GM13976 (cell line): ENCODE results near the gene TCF4.

Experiments used
- DNase-seq: peaks from one replicate; pipeline ENCODE4 v3.0.0; 2012; ENCODE audit warnings: low spot score
- in situ Hi-C: fragments of 300-500 bp; cut with MboI; formaldehyde crosslinking; loops from one replicate; pipeline ENCODE4 v1.12.0; 2022; ENCODE audit warnings: low sequenced_read_pairs, mixed read lengths, inconsistent platforms; ENCODE audit not compliant: unreplicated experiment
- TF ChIP-seq, protein P1 (sequence below): IDR thresholded peaks from 2 replicates; pipeline ENCODE4 v1.5.1; 2012; ENCODE audit warnings: borderline replicate concordance, mild to moderate bottlenecking; ENCODE audit not compliant: insufficient read depth; ENCODE audit errors: extremely low read depth, missing control alignments, control extremely low read depth

TCF4 gene

DNA sequence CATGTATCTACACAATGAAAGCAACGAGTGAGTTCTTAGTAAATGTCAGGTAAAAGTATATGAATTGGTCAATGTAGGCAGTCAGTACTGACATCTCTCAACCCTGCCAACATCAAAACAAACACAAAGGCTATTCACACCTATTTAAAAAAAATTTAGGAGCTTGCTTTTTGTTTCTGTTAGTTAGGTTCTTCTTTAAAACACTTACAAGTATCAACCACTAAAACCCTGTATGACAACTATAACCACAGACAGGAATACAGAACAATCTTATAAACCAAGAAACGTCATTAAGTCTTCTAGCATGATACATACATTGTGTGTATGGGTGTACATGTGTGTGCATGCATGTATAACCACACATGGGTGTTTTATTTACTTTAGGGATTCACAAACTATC lies 131.0 kb downstream of the TCF4 start:
- TF ChIP-seq, protein P1, sequence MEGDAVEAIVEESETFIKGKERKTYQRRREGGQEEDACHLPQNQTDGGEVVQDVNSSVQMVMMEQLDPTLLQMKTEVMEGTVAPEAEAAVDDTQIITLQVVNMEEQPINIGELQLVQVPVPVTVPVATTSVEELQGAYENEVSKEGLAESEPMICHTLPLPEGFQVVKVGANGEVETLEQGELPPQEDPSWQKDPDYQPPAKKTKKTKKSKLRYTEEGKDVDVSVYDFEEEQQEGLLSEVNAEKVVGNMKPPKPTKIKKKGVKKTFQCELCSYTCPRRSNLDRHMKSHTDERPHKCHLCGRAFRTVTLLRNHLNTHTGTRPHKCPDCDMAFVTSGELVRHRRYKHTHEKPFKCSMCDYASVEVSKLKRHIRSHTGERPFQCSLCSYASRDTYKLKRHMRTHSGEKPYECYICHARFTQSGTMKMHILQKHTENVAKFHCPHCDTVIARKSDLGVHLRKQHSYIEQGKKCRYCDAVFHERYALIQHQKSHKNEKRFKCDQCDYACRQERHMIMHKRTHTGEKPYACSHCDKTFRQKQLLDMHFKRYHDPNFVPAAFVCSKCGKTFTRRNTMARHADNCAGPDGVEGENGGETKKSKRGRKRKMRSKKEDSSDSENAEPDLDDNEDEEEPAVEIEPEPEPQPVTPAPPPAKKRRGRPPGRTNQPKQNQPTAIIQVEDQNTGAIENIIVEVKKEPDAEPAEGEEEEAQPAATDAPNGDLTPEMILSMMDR, result no peak

DNA sequence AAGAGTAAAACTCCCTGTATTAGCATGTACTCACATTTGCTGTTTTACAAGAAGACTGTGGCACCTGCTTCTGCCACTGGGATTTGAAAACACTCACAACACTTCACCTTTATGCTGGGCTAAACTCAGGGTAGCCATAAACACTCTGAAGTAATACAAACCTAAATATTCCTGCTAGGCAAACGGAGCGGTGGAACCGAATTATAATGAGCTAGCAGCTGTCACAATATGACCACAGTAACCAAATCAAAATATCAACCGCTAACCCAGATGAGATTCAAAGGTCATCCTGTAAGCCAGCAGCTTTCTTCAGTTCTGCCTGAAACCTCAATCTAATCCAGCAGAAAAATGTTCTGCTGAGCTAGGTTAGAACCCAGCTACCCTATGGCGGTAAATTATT lies 132.1 kb downstream of the TCF4 start:
- TF ChIP-seq, protein P1, result no peak
- in situ Hi-C loops, result no loop called here
- DNase-seq, result no peak

More for the DNA sequence above, 131.0 kb downstream of the TCF4 start:
- in situ Hi-C loops, result no loop called here
- no peak for DNase-seq

DNA sequence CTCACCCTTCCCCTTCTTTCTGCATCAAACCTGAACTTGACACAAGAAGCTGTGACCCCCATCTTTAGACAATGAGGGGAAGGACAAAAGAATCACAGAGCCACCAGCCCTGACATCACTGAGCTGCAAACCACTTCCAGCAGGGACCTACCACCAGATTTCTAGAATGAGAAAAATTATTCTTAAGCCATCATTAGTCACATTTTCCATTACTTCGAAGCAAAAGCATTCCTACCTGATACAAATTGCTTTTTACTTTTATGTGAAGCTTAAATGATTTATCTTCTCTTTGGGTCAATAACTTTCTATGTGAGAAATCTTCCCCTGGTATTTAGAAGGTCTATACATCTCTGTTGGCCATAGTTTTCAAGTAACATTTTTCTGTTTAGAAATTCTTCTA lies 134.8 kb downstream of the TCF4 start:
- TF ChIP-seq, protein P1, result no peak
- no peak for DNase-seq
- in situ Hi-C loops, result no loop called here

DNA sequence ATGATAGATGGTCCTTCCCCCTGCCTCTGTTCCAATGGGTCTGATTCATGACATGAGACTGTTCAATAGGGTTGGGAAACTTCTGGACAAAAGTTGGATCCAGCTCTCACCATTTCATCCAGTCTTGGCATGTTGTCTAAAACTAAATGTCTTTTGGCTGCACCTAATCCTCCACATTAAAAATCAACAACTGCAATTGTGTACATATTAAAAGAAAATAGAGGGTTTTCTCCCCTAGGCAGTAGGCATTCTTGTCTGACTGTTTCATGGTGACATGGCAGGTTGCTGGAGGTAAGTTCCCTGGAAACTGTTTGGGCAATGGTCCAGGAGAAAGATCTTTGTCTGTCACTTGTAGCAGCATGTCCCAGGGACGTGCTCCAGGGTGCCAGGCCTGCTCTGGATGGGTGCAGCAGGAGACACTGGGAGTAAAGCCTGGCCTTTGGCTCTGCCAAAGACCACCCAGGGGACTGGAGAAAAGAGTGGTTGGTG lies 135.8 kb downstream of the TCF4 start:
- in situ Hi-C loops, result no loop called here
- TF ChIP-seq, protein P1, result no peak

DNA sequence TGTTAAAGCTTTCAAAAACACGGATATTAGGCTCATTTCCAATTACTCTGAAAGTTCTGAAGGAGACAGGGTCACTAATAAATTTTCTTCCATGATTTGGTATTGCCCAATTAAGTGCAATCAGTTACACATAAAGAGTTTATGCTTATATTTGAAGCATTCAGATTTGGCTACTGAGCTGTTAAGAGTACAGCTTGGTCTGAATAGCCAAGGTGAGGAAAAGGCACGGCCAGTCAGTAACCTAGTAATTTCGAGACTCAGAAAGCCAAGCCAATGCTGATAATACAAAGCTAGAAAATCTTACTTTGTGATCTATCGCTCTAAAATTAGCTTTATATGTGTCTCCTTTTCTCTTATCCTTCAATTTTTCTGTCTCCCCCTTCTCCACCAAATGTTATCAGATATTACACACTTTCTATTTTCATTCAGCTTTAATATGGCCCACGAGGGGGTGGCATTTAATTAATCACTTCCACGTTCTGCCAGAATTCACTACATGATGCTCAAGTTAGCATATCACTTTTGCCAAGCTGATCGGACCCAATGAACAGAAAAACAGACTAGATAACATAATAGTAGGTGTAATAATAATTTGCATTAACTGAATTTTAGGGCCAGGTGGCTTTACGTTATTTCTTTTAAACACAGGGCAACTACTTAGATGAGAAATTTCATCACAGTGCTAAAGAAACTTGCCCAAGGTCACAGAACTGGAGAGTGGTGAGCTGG lies 138.4 kb downstream of the TCF4 start:
- TF ChIP-seq, protein P1, result no peak
- in situ Hi-C loops, result no loop called here
- DNase-seq, result no peak

More for the DNA sequence above, 135.8 kb downstream of the TCF4 start:
- no peak for DNase-seq

DNA sequence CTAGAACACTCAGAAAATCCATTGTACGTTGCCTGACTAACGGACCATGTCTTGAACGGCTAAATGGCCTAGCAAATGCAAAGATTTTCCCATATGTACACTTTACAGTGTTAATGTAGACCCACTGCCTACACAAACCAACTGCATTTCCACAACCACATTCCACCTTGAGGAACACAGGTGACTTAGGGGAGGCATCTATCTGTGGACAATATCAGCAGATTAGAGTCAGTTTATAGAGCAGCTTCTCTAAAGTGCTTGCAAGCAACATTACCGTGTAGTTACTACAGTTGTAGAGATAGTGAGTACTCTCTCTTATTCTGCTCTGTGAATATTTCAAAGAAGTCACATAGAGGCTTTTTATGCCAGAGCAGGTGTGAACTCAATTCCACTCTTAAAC lies 139.6 kb downstream of the TCF4 start:
- TF ChIP-seq, protein P1, result no peak
- in situ Hi-C loops, result no loop called here
- DNase-seq, result no peak

DNA sequence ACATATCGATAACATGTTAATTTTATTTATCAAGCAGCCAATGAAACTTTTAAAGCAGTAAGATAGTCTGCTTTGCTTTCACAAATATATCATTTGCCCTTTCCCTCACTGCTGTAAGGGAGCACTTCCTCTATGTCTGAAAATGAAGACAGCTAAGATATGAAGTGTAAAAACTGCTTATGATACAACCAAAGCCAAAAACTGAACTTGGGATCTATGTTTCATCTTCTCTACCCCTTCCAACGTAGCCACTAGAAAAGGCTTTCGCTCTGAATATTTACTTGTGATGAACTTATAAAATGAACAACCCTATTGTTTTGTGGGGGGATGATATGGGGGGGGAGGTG lies 140.3 kb downstream of the TCF4 start:
- DNase-seq, result no peak
- TF ChIP-seq, protein P1, result no peak
- in situ Hi-C loops, result no loop called here
